HEK293 (cell line): Measurements from ENCODE around the gene MEX3C.

Source experiments
- CTCF ChIA-PET: fragments of 350-600 bp; formaldehyde crosslinking; extraction: SDS; loops from one replicate; lab custom pipeline; 2021; ENCODE audit warnings: antibody characterized with exemption; lab: Yijun Ruan, JAX
- POLR2A ChIA-PET: fragments of 300-600 bp; formaldehyde crosslinking; extraction: SDS; loops from one replicate; lab custom pipeline; 2020; ENCODE audit warnings: antibody characterized with exemption, inconsistent platforms; lab: Yijun Ruan, JAX
- H3K27ac ChIP-seq: fragments of 200-500 bp; sonication (Bioruptor generic); 2 replicates; pipeline ENCODE4 v1.5.1; 2014; ENCODE audit warnings: low read depth, low read length, control low read depth, inconsistent platforms; ENCODE audit errors: extremely low read depth
- H3K36me3 ChIP-seq, 2 experiments: fragments of 200-500 bp in 1 of 2; sonication (Bioruptor generic) in 1 of 2; 1 replicate in 1 of 2; 2 replicates in 1 of 2; pipeline ENCODE4 v1.5.1; 2014 to 2017; ENCODE audit warnings: inconsistent platforms in 2 of 2, low read length in 2 of 2; ENCODE audit not compliant: control insufficient read depth in 2 of 2, insufficient read depth in 1 of 2
- H3K4me1 ChIP-seq: fragments of 200-500 bp; sonication (Bioruptor generic); 2 replicates; pipeline ENCODE4 v1.5.1; 2014; ENCODE audit warnings: mild to moderate bottlenecking, low read length, inconsistent platforms; ENCODE audit not compliant: control insufficient read depth, insufficient read depth
- H3K4me3 ChIP-seq: 2 replicates; pipeline ENCODE4 v1.5.1; 2011; ENCODE audit warnings: low read depth, mild to moderate bottlenecking, control low read depth, low read length, moderate library complexity
- H3K9me3 ChIP-seq: fragments of 200-500 bp; sonication (Bioruptor generic); 2 replicates; pipeline ENCODE4 v1.5.1; 2014; ENCODE audit warnings: low read depth, low read length, inconsistent platforms; ENCODE audit not compliant: control insufficient read depth, insufficient read depth
- AEBP2 ChIP-seq: fragments of 450-650 bp; formaldehyde crosslinking; IDR thresholded peaks from 2 replicates; pipeline ENCODE4 v1.5.1; 2016; ENCODE audit warnings: missing biosample characterization, missing genetic modification characterization, borderline replicate concordance
- CTCF ChIP-seq: fragments of 450-650 bp; formaldehyde crosslinking; IDR thresholded peaks from 2 replicates; pipeline ENCODE4 v1.5.1; 2016; ENCODE audit warnings: missing biosample characterization, missing genetic modification characterization
- HOXD13 ChIP-seq: sonication (generic); formaldehyde crosslinking; IDR thresholded peaks from 2 replicates; pipeline ENCODE4 v1.8.0; 2022; ENCODE audit warnings: missing genetic modification reagents, borderline replicate concordance
- KLF8 ChIP-seq: fragments of 450-650 bp; formaldehyde crosslinking; IDR thresholded peaks from 2 replicates; pipeline ENCODE4 v1.5.1; 2016; ENCODE audit warnings: missing biosample characterization, missing genetic modification characterization
- SETDB1 ChIP-seq: IDR thresholded peaks from one replicate; pipeline ENCODE4 v1.6.1; 2017; ENCODE audit warnings: mild to moderate bottlenecking, low read length, moderate library complexity, mixed read lengths; ENCODE audit not compliant: insufficient read length
- SP3 ChIP-seq: fragments of 450-650 bp; formaldehyde crosslinking; IDR thresholded peaks from 2 replicates; pipeline ENCODE4 v1.5.1; 2016; ENCODE audit warnings: missing biosample characterization, missing genetic modification characterization
- TRIM28 ChIP-seq: IDR thresholded peaks from 2 replicates; pipeline ENCODE4 v1.6.1; 2011; ENCODE audit warnings: low read length, control low read depth, borderline replicate concordance
- ZBTB10 ChIP-seq: fragments of 450-650 bp; formaldehyde crosslinking; IDR thresholded peaks from 2 replicates; pipeline ENCODE4 v1.5.1; 2016; ENCODE audit warnings: missing biosample characterization, missing genetic modification characterization
- ZEB2 ChIP-seq: fragments of 450-650 bp; formaldehyde crosslinking; IDR thresholded peaks from 2 replicates; pipeline ENCODE4 v1.5.1; 2016; ENCODE audit warnings: missing biosample characterization, missing genetic modification characterization
- ZNF133 ChIP-seq: fragments of 450-650 bp; formaldehyde crosslinking; IDR thresholded peaks from 2 replicates; pipeline ENCODE4 v1.5.1; 2016; ENCODE audit warnings: missing biosample characterization, missing genetic modification characterization
- ZNF16 ChIP-seq: fragments of 450-650 bp; formaldehyde crosslinking; IDR thresholded peaks from 2 replicates; pipeline ENCODE4 v1.5.1; 2016; ENCODE audit warnings: low read depth, missing biosample characterization, missing genetic modification characterization
- ZNF26 ChIP-seq: fragments of 450-650 bp; formaldehyde crosslinking; IDR thresholded peaks from 2 replicates; pipeline ENCODE4 v1.5.1; 2016; ENCODE audit warnings: missing biosample characterization, missing genetic modification characterization
- ZNF335 ChIP-seq: fragments of 450-650 bp; formaldehyde crosslinking; conservative IDR thresholded peaks from 2 replicates; pipeline ENCODE4 v1.5.1; 2016; ENCODE audit warnings: missing biosample characterization, missing genetic modification characterization
- ZNF433 ChIP-seq: fragments of 450-650 bp; formaldehyde crosslinking; IDR thresholded peaks from 2 replicates; pipeline ENCODE4 v1.5.1; 2016; ENCODE audit warnings: missing biosample characterization, missing genetic modification characterization, low read depth
- ZNF549 ChIP-seq: fragments of 450-650 bp; IDR thresholded peaks from 2 replicates; pipeline ENCODE4 v1.5.1; 2018; ENCODE audit warnings: missing biosample characterization, missing genetic modification characterization, mild to moderate bottlenecking, inconsistent platforms, moderate library complexity
- ZNF768 ChIP-seq: fragments of 450-650 bp; formaldehyde crosslinking; IDR thresholded peaks from 2 replicates; pipeline ENCODE4 v1.5.1; 2018; ENCODE audit warnings: missing biosample characterization, mild to moderate bottlenecking, missing genetic modification characterization
- ZNF791 ChIP-seq: fragments of 450-650 bp; formaldehyde crosslinking; IDR thresholded peaks from 2 replicates; pipeline ENCODE4 v1.5.1; 2016; ENCODE audit warnings: missing biosample characterization, missing genetic modification characterization

MEX3C gene

GRCh38 chr18:51137026-51137729, 60.3 kb downstream of the MEX3C start (continued):
- no peak for TF ChIP-seq ZBTB10
- 0 out of 2 replicates have a peak, but pooled peaks have one; percentile 18 for TF ChIP-seq ZEB2 (tag by site-specific recombination)
- no peak for TF ChIP-seq ZNF433
- no peak for TF ChIP-seq ZNF791 (tag by site-specific recombination)

GRCh38 chr18:51135795-51136194, 61.7 kb downstream of the MEX3C start:
- POLR2A ChIA-PET = no interaction called here
- no peaks in the 10 kb centered on the region for H3K36me3 ChIP-seq
- H3K4me1 ChIP-seq = 0 out of 2 replicates have a peak, but pooled peaks cover 3% of the 10 kb centered on the region
- H3K9me3 ChIP-seq = no peaks in the 10 kb centered on the region
- H3K27ac ChIP-seq = no peak overlapping the region
- H3K4me3 ChIP-seq = no peak overlapping the region
- CTCF ChIA-PET = interaction anchor here (0.6 to 2.5 kb wide), 7 partner anchors 9 to 495 kb away, joined by 3 to 11 read pairs (median 5); no protein-coding TSS in a partner anchor
- no peak for TF ChIP-seq ZNF16 (tag by site-specific recombination)
- peak; percentile 40; the same call in 1 of the 2 replicates for TF ChIP-seq CTCF (tag by site-specific recombination)
- TF ChIP-seq ZNF26 (tag by site-specific recombination) = no peak
- no peak for TF ChIP-seq ZNF335 (tag by site-specific recombination)
- TF ChIP-seq ZNF549 (tag by site-specific recombination) = no peak
- TF ChIP-seq KLF8 (tag by site-specific recombination) = no peak
- no peak for TF ChIP-seq SETDB1

GRCh38 chr18:51135364-51135763, 62.1 kb downstream of the MEX3C start:
- Histone ChIP-seq H3K27ac (no peak overlapping the region), H3K36me3 (no peaks in the 10 kb centered on the region), H3K9me3 (no peaks in the 10 kb centered on the region), H3K4me3 (no peak overlapping the region), H3K4me1 (0 out of 2 replicates have a peak, but pooled peaks cover 3% of the 10 kb centered on the region)
- CTCF ChIA-PET = interaction anchor here (0.6 to 2.5 kb wide), 5 partner anchors 12 to 1178 kb away, joined by 3 to 11 read pairs (median 4); no protein-coding TSS in a partner anchor
- no peak for TF ChIP-seq TRIM28
- TF ChIP-seq SP3 = no peak
- TF ChIP-seq ZNF768 = no peak
- no peak for TF ChIP-seq ZNF133
- TF ChIP-seq HOXD13 (CRISPR knock-in tag) = no peak
- no peak for TF ChIP-seq AEBP2 (tag by site-specific recombination)
- POLR2A ChIA-PET = no interaction called here
